OCI-LY1 (cell line): ENCODE measurements around the gene IPP.

Source experiments
- H2AFZ ChIP-seq: fragments of 200-600 bp; sonication (generic), shearing (Covaris generic); 2 replicates; pipeline ENCODE4 v1.6.0; 2014; ENCODE audit warnings: antibody characterized with exemption, mild to moderate bottlenecking, low read length
- H3F3A ChIP-seq: fragments of 200-600 bp; sonication (generic), shearing (Covaris generic); 2 replicates; pipeline ENCODE4 v1.6.0; 2014; ENCODE audit warnings: mild to moderate bottlenecking, antibody characterized with exemption, low read length, moderate library complexity; ENCODE audit not compliant: insufficient read depth
- H3K27ac ChIP-seq: fragments of 200-600 bp; sonication (generic); 2 replicates; pipeline ENCODE4 v1.5.1; 2014; ENCODE audit warnings: low read length, mixed run types, mild to moderate bottlenecking, low read depth; ENCODE audit not compliant: poor library complexity, severe bottlenecking
- H3K27me3 ChIP-seq: fragments of 200-600 bp; sonication (generic); 2 replicates; pipeline ENCODE4 v1.6.0; 2014; ENCODE audit warnings: antibody characterized with exemption, mild to moderate bottlenecking, low read length, moderate library complexity; ENCODE audit not compliant: insufficient read depth
- H3K36me3 ChIP-seq: fragments of 200-600 bp; sonication (generic); 2 replicates; pipeline ENCODE4 v1.6.1; 2014; ENCODE audit warnings: mild to moderate bottlenecking, antibody characterized with exemption, low read length, moderate library complexity, mixed read lengths; ENCODE audit not compliant: insufficient read depth
- H3K4me1 ChIP-seq: fragments of 200-600 bp; sonication (generic); 2 replicates; pipeline ENCODE4 v1.5.1; 2014; ENCODE audit warnings: mild to moderate bottlenecking, low read length, moderate library complexity; ENCODE audit not compliant: insufficient read depth, severe bottlenecking
- H3K4me2 ChIP-seq: fragments of 200-600 bp; sonication (generic), shearing (Covaris generic); 2 replicates; pipeline ENCODE4 v1.6.1; 2014; ENCODE audit warnings: low read length
- H3K4me3 ChIP-seq: fragments of 200-600 bp; sonication (generic); 2 replicates; pipeline ENCODE4 v1.5.1; 2014; ENCODE audit warnings: low read length, low read depth, mild to moderate bottlenecking, mixed read lengths; ENCODE audit not compliant: poor library complexity, severe bottlenecking
- H3K79me2 ChIP-seq: fragments of 200-600 bp; shearing (Covaris generic); 2 replicates; pipeline ENCODE4 v1.6.1; 2016; ENCODE audit warnings: mixed run types, low read length, mixed read lengths; ENCODE audit not compliant: insufficient read depth
- H3K9ac ChIP-seq: fragments of 200-600 bp; sonication (generic), shearing (Covaris generic); 2 replicates; pipeline ENCODE4 v1.6.1; 2014; ENCODE audit warnings: mild to moderate bottlenecking, low read length, mixed read lengths
- H3K9me2 ChIP-seq: fragments of 200-600 bp; sonication (generic), shearing (Covaris generic); 2 replicates; pipeline ENCODE4 v1.6.1; 2014; ENCODE audit warnings: low read depth, mild to moderate bottlenecking, low read length, mixed read lengths
- H3K9me3 ChIP-seq: fragments of 200-600 bp; shearing (Covaris generic); 2 replicates; pipeline ENCODE4 v1.6.1; 2014; ENCODE audit warnings: low read length, mixed read lengths
- H4K20me1 ChIP-seq: fragments of 200-600 bp; sonication (generic), shearing (Covaris generic); 2 replicates; pipeline ENCODE4 v1.6.0; 2016; ENCODE audit warnings: mild to moderate bottlenecking, low read length; ENCODE audit not compliant: insufficient read depth
- EZH2 ChIP-seq: fragments of 200-600 bp; sonication (generic), shearing (Covaris generic); IDR thresholded peaks from 2 replicates; pipeline ENCODE4 v1.8.0; 2017; ENCODE audit warnings: borderline replicate concordance, mixed run types, mild to moderate bottlenecking, antibody characterized with exemption, low read length, moderate library complexity, mixed read lengths
- TF ChIP-seq, protein P1 (sequence below): fragments of 200-600 bp; sonication (generic), shearing (Covaris generic); IDR thresholded peaks from 2 replicates; pipeline ENCODE4 v1.5.1; 2017; ENCODE audit warnings: mild to moderate bottlenecking, antibody characterized with exemption, low read length, moderate library complexity, mixed read lengths

IPP gene

GRCh38 chr1:45659222-45659621 is 91.2 kb downstream of the IPP start:
- TF ChIP-seq EZH2 = no peak
- TF ChIP-seq, protein P1, sequence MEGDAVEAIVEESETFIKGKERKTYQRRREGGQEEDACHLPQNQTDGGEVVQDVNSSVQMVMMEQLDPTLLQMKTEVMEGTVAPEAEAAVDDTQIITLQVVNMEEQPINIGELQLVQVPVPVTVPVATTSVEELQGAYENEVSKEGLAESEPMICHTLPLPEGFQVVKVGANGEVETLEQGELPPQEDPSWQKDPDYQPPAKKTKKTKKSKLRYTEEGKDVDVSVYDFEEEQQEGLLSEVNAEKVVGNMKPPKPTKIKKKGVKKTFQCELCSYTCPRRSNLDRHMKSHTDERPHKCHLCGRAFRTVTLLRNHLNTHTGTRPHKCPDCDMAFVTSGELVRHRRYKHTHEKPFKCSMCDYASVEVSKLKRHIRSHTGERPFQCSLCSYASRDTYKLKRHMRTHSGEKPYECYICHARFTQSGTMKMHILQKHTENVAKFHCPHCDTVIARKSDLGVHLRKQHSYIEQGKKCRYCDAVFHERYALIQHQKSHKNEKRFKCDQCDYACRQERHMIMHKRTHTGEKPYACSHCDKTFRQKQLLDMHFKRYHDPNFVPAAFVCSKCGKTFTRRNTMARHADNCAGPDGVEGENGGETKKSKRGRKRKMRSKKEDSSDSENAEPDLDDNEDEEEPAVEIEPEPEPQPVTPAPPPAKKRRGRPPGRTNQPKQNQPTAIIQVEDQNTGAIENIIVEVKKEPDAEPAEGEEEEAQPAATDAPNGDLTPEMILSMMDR = no peak
- Histone ChIP-seq H3K9me3 (no peaks in the 10 kb centered on the region), H3K79me2 (peaks cover 36% of the 10 kb centered on the region), H3K36me3 (peaks cover 78% of the 10 kb centered on the region), H3F3A (no peaks in the 10 kb centered on the region), H3K4me3 (no peak overlapping the region), H3K4me2 (no peak overlapping the region), H4K20me1 (no peaks in the 10 kb centered on the region; the same call in 1 of the 2 replicates), H3K9me2 (no peaks in the 10 kb centered on the region), H2AFZ (no peak overlapping the region), H3K27ac (no peak overlapping the region), H3K27me3 (no peaks in the 10 kb centered on the region), H3K4me1 (no peaks in the 10 kb centered on the region), H3K9ac (no peak overlapping the region)

GRCh38 chr1:45658171-45658570 is 92.3 kb downstream of the IPP start:
- Histone ChIP-seq H3K27me3 (no peaks in the 10 kb centered on the region), H3F3A (no peaks in the 10 kb centered on the region), H3K79me2 (peaks cover 26% of the 10 kb centered on the region), H3K4me3 (no peak overlapping the region), H3K27ac (no peak overlapping the region), H3K9me2 (no peaks in the 10 kb centered on the region), H3K9me3 (no peaks in the 10 kb centered on the region), H3K4me1 (no peaks in the 10 kb centered on the region), H2AFZ (no peak overlapping the region), H4K20me1 (no peaks in the 10 kb centered on the region; the same call in 1 of the 2 replicates), H3K9ac (no peak overlapping the region), H3K36me3 (peaks cover 82% of the 10 kb centered on the region), H3K4me2 (no peak overlapping the region)
- TF ChIP-seq, protein P1 = no peak
- no peak for TF ChIP-seq EZH2

- Histone ChIP-seq H3K79me2 (peaks cover 11% of the 10 kb centered on the region), H3K4me1 (no peaks in the 10 kb centered on the region), H2AFZ (no peak overlapping the region), H3K4me3 (no peak overlapping the region), H3K27me3 (no peaks in the 10 kb centered on the region), H3K27ac (no peak overlapping the region), H3K9me3 (no peaks in the 10 kb centered on the region), H3K9me2 (no peaks in the 10 kb centered on the region), H3K4me2 (no peak overlapping the region), H3K36me3 (peaks cover 92% of the 10 kb centered on the region), H3K9ac (no peak overlapping the region), H4K20me1 (no peaks in the 10 kb centered on the region), H3F3A (no peaks in the 10 kb centered on the region)
- TF ChIP-seq, protein P1 = no peak
- no peak for TF ChIP-seq EZH2
Measured at GRCh38 chr1:45656573-45657226, 93.8 kb downstream of the IPP start.
